Tibial nerve (tissue), 4 donors: ENCODE results near the gene GLB1L2.

Experiments
- CTCF ChIP-seq, 5 experiments: fragments of 200-600 bp in 3 of 5; fragments of 450-650 bp in 2 of 5; sonication (generic) in 3 of 5; IDR thresholded peaks; one replicate each; pipeline ENCODE4 v1.5.1; 2016 to 2019; ENCODE audit warnings: antibody characterized with exemption in 5 of 5, mild to moderate bottlenecking in 3 of 5, moderate library complexity in 2 of 5
- EP300 ChIP-seq, 2 donors: sonication (generic); formaldehyde crosslinking; IDR thresholded peaks; one replicate each; pipeline ENCODE4 v1.6.1; 2017; ENCODE audit warnings: antibody characterized with exemption in 2 of 2, mild to moderate bottlenecking in 1 of 2
- POLR2A ChIP-seq, 2 donors: fragments of 450-650 bp; IDR thresholded peaks; one replicate each; pipeline ENCODE4 v1.6.1; 2017; ENCODE audit warnings: antibody characterized with exemption in 2 of 2, mild to moderate bottlenecking in 2 of 2, moderate library complexity in 2 of 2

- TF ChIP-seq CTCF (IDR thresholded peaks at IDR 0.05) (no peak), EP300 (IDR thresholded peaks at IDR 0.05) (no peak), POLR2A (IDR thresholded peaks at IDR 0.05) (no peak)
Measured at GRCh38 chr11:134399996-134400395, 68.2 kb downstream of the GLB1L2 start.
